Panc1 (cell line): ENCODE data around the gene HGF. TPM values are rescaled to one million over a fixed set of nuclear protein-coding genes. Genes with fewer than 3 reads are reported as not detected.
"Not testable (repeated sequence)": the region's sequence is repeated elsewhere in the genome, so short reads cannot be mapped to it uniquely, and the experiment has no call there.

Source experiments
- ATAC-seq: fragments of 200-7000 bp; cut with Tn5 transposase; 2 replicates; pipeline ENCODE4 v1.9.1; 2020; ENCODE audit warnings: mild to moderate bottlenecking, moderate library complexity
- BruUV-seq: library from RNA; stranded (reverse); fragments of 400-500 nt; replicated peaks from 2 replicates; lab custom pipeline; 2021; lab: Mats Ljungman, UMichigan
- CTCF ChIA-PET: fragments of 300-600 bp; sonication (Branson Sonifier 250); formaldehyde crosslinking; loops from one replicate; lab custom pipeline; 2022; ENCODE audit warnings: antibody characterized with exemption; lab: Charles Lee
- POLR2A ChIA-PET: fragments of 300-600 bp; sonication (Branson Sonifier 250); formaldehyde crosslinking; loops from one replicate; lab custom pipeline; 2022; ENCODE audit warnings: antibody characterized with exemption; lab: Charles Lee
- DNase-seq: peaks from one replicate; pipeline ENCODE4 v3.0.0-alpha.2; 2010; ENCODE audit warnings: low read depth, low spot score
- H3K27ac ChIP-seq: 2 replicates; pipeline ENCODE4 v1.5.1; 2011; ENCODE audit warnings: mild to moderate bottlenecking, low read length, inconsistent platforms
- H3K27me3 ChIP-seq: fragments of 200-500 bp; sonication (Bioruptor generic); 2 replicates; pipeline ENCODE4 v1.6.0; 2014; ENCODE audit warnings: low read length, inconsistent platforms; ENCODE audit not compliant: control insufficient read depth, insufficient read depth
- H3K36me3 ChIP-seq: fragments of 200-500 bp; sonication (Bioruptor generic); 2 replicates; pipeline ENCODE4 v1.5.1; 2014; ENCODE audit warnings: inconsistent platforms, mild to moderate bottlenecking, low read length, moderate library complexity; ENCODE audit not compliant: control insufficient read depth, insufficient read depth
- H3K4me1 ChIP-seq: 2 replicates; pipeline ENCODE4 v1.5.1; 2011; ENCODE audit warnings: inconsistent platforms, mild to moderate bottlenecking, low read length, moderate library complexity; ENCODE audit not compliant: control insufficient read depth, insufficient read depth
- H3K4me3 ChIP-seq, 2 experiments: 2 replicates each; pipeline ENCODE4 v1.5.1; 2011 to 2012; ENCODE audit warnings: low read depth in 2 of 2, low read length in 2 of 2, mild to moderate bottlenecking in 2 of 2, inconsistent platforms in 1 of 2, moderate library complexity in 1 of 2
- H3K9me3 ChIP-seq: fragments of 200-500 bp; sonication (Bioruptor generic); 2 replicates; pipeline ENCODE4 v1.5.1; 2014; ENCODE audit warnings: low read depth, mild to moderate bottlenecking, inconsistent platforms, low read length, moderate library complexity; ENCODE audit not compliant: control insufficient read depth, insufficient read depth
- CTCF ChIP-seq: fragments of 450-650 bp; IDR thresholded peaks from 2 replicates; pipeline ENCODE4 v1.5.1; 2017; ENCODE audit warnings: mild to moderate bottlenecking
- POLR2AphosphoS5 ChIP-seq: IDR thresholded peaks from 2 replicates; pipeline ENCODE4 v1.6.1; 2012; ENCODE audit warnings: mild to moderate bottlenecking, low read depth, low read length, moderate library complexity
- REST ChIP-seq, 2 experiments: IDR thresholded peaks; 2 replicates each; pipeline ENCODE4 v1.6.1; 2011 to 2012; ENCODE audit warnings: low read depth in 2 of 2, control low read depth in 1 of 2, low read length in 1 of 2, mild to moderate bottlenecking in 1 of 2, moderate library complexity in 1 of 2; ENCODE audit not compliant: insufficient read depth in 1 of 2
- SIN3A ChIP-seq: IDR thresholded peaks from 2 replicates; pipeline ENCODE4 v1.6.1; 2012; ENCODE audit warnings: low read depth, mild to moderate bottlenecking, low read length, moderate library complexity, borderline replicate concordance; ENCODE audit not compliant: insufficient read depth
- TCF7L2 ChIP-seq: IDR thresholded peaks from 2 replicates; pipeline ENCODE4 v1.6.1; 2011; ENCODE audit warnings: mild to moderate bottlenecking, low read depth, low read length, inconsistent platforms
- in situ Hi-C: cut with HindIII; loops from 2 replicates; pipeline ENCODE4 v1.10.0; 2016; ENCODE audit warnings: low sequenced_read_pairs, low pct_unique_long_range_greater_than_20kb
- intact Hi-C: fragments of 100-400 bp; cut with micrococcal nuclease; formaldehyde crosslinking; loops from one replicate; pipeline ENCODE4 v1.10.0; 2022; ENCODE audit not compliant: unreplicated experiment
- total RNA-seq: library from RNA; stranded (reverse); gene quantifications from one replicate; pipeline ENCODE4 v1.2.1, GENCODE V29; 2021; ENCODE audit not compliant: unreplicated experiment

HGF gene
- total RNA-seq, 1 experiment from 2014 or later = 0.49 TPM

- H3K27me3 ChIP-seq = no peaks in the 10 kb centered on the region
- H3K4me3 ChIP-seq = no peak overlapping the region
- H3K27ac ChIP-seq = no peak overlapping the region
- no TSS peak for BruUV-seq
- in situ Hi-C loops (no loop called here), intact Hi-C loops (no loop called here)
- no peaks in the 10 kb centered on the region for H3K9me3 ChIP-seq
- ChIA-PET POLR2A (interaction anchor here (0.6 kb wide), 1 partner anchor 332 kb away, joined by 3 read pairs; no protein-coding TSS in a partner anchor), CTCF (no interaction called here)
- no peaks in the 10 kb centered on the region for H3K36me3 ChIP-seq
- no peak for TF ChIP-seq SIN3A
- no peak for TF ChIP-seq POLR2AphosphoS5
- no peak for TF ChIP-seq TCF7L2
- TF ChIP-seq CTCF = no peak
- no peak for TF ChIP-seq REST (IDR thresholded peaks at IDR 0.05; ENCODE audit: insufficient read depth in 1 of 2, low read depth in 2 of 2, low read length in 1 of 2)
- ATAC-seq (no peak), DNase-seq (peak; percentile 47)
- no peaks in the 10 kb centered on the region for H3K4me1 ChIP-seq
Measured at GRCh38 chr7:81725812-81726127, 44.1 kb downstream of the HGF start.

DNA sequence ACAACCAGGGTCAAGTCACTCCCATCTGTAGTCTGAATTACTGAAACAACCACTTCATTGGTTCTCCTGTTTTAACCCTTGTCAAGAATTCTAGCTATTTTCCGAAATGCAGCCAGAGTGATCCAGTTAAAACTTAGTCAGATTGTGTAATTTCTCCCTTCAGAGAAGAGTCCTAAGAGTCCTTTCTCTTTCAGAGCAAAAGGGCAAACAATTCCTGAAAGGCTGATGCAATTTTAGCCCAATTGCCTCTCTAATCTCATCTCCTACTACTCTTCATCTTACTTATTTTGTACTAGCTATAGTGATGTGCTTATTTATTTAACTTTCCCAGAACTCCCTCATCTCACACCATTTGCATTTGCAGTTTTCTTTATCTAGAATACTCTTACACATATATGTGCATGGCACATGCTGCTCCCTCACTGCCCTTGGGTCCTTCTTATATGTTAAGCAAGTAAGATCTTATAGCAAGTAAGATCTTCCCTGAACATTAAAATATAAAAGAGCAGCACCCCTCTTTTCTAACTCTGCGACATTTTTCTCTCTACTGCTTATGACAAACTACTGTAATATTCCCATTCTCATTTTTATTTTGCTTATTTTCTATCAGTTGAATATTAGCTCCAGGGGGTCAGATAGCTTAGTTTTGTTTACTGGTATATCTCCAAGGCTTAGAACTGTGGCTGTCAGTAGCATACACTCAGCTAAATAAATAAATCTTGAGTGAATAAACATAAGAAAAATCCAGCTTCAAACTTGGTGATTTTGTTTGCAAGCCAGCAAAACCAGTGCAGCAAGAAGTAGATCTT, 44.6 kb downstream of the HGF start:
- Histone ChIP-seq H3K27me3 (no peaks in the 10 kb centered on the region), H3K9me3 (no peaks in the 10 kb centered on the region), H3K4me1 (no peaks in the 10 kb centered on the region), H3K4me3 (no peak overlapping the region), H3K27ac (no peak overlapping the region), H3K36me3 (no peaks in the 10 kb centered on the region)
- intact Hi-C loops (no loop called here), in situ Hi-C loops (no loop called here)
- POLR2A ChIA-PET = no interaction called here
- no peak for ATAC-seq
- DNase-seq = no peak
- CTCF ChIA-PET = no interaction called here
- no peak for TF ChIP-seq REST (IDR thresholded peaks at IDR 0.05; ENCODE audit: insufficient read depth in 1 of 2, low read depth in 2 of 2, low read length in 1 of 2)
- no peak for TF ChIP-seq POLR2AphosphoS5
- TF ChIP-seq CTCF = no peak
- no peak for TF ChIP-seq TCF7L2
- no peak for TF ChIP-seq SIN3A
- no TSS peak for BruUV-seq

- H3K4me3 ChIP-seq, H3K4me1 ChIP-seq, DNase-seq, H3K27me3 ChIP-seq, BruUV-seq, H3K9me3 ChIP-seq, intact Hi-C loops, H3K27ac ChIP-seq, ATAC-seq, POLR2A ChIA-PET, H3K36me3 ChIP-seq, in situ Hi-C loops, CTCF ChIA-PET: not testable (repeated sequence)
Measured at GRCh38 chr7:81722250-81722649, 47.6 kb downstream of the HGF start.
